GM23248 (cell line): ENCODE measurements around the gene TLE1. TPM values are rescaled to one million over a fixed set of nuclear protein-coding genes. Genes with fewer than 3 reads are reported as not detected.
"Not testable (repeated sequence)": the region's sequence is repeated elsewhere in the genome, so short reads cannot be mapped to it uniquely, and the experiment has no call there.

ENCODE experiments used
- DNase-seq: peaks from one replicate; pipeline ENCODE4 v3.0.0-alpha.2; 2015
- H2AFZ ChIP-seq: fragments of 200-600 bp; sonication (generic); 2 replicates; pipeline ENCODE4 v1.6.1; 2016; ENCODE audit warnings: antibody characterized with exemption
- H3F3A ChIP-seq: fragments of 200-600 bp; sonication (generic); 2 replicates; pipeline ENCODE4 v1.6.1; 2016; ENCODE audit warnings: mild to moderate bottlenecking, antibody characterized with exemption, mixed run types; ENCODE audit not compliant: insufficient read depth
- H3K27ac ChIP-seq: fragments of 200-600 bp; sonication (generic); 2 replicates; pipeline ENCODE4 v1.5.1; 2016; ENCODE audit warnings: mild to moderate bottlenecking
- H3K27me3 ChIP-seq: fragments of 200-600 bp; sonication (generic); replicated peaks from 2 replicates; pipeline ENCODE4 v1.6.1; 2016; ENCODE audit warnings: mild to moderate bottlenecking; ENCODE audit not compliant: insufficient read depth
- H3K36me3 ChIP-seq: fragments of 200-600 bp; sonication (generic); 2 replicates; pipeline ENCODE4 v1.6.1; 2016; ENCODE audit warnings: low read depth, mild to moderate bottlenecking
- H3K4me1 ChIP-seq: fragments of 200-600 bp; sonication (generic); 2 replicates; pipeline ENCODE4 v1.6.1; 2016; ENCODE audit warnings: mild to moderate bottlenecking; ENCODE audit not compliant: insufficient read depth
- H3K4me2 ChIP-seq: fragments of 200-600 bp; sonication (generic); one replicate; pipeline ENCODE4 v1.6.1; 2016; ENCODE audit warnings: mild to moderate bottlenecking; ENCODE audit not compliant: unreplicated experiment
- H3K4me3 ChIP-seq: fragments of 200-600 bp; sonication (generic); 2 replicates; pipeline ENCODE4 v1.5.1; 2016; ENCODE audit warnings: mild to moderate bottlenecking
- H3K79me2 ChIP-seq: fragments of 200-600 bp; sonication (generic); 2 replicates; pipeline ENCODE4 v1.6.1; 2016; ENCODE audit warnings: mild to moderate bottlenecking; ENCODE audit not compliant: insufficient read depth
- H3K9ac ChIP-seq: fragments of 200-600 bp; sonication (generic); 2 replicates; pipeline ENCODE4 v1.6.1; 2016; ENCODE audit warnings: mild to moderate bottlenecking
- H3K9me2 ChIP-seq: fragments of 200-600 bp; sonication (generic); 2 replicates; pipeline ENCODE4 v1.6.1; 2016; ENCODE audit warnings: mixed run types, mild to moderate bottlenecking, moderate library complexity; ENCODE audit not compliant: insufficient read depth
- H3K9me3 ChIP-seq: fragments of 200-600 bp; sonication (generic); one replicate; pipeline ENCODE4 v1.6.1; 2017; ENCODE audit warnings: low read depth
- H4K20me1 ChIP-seq: fragments of 200-600 bp; sonication (generic); 2 replicates; pipeline ENCODE4 v1.6.0; 2016; ENCODE audit not compliant: insufficient read depth
- EZH2 ChIP-seq: fragments of 200-600 bp; sonication (generic); IDR thresholded peaks from 2 replicates; pipeline ENCODE4 v1.6.1; 2018; ENCODE audit warnings: antibody characterized with exemption, mild to moderate bottlenecking; ENCODE audit not compliant: insufficient read depth, poor library complexity, severe bottlenecking
- EZH2phosphoT487 ChIP-seq: fragments of 200-600 bp; sonication (generic); IDR thresholded peaks from 2 replicates; pipeline ENCODE4 v1.6.1; 2018; ENCODE audit warnings: antibody characterized with exemption, moderate library complexity, mild to moderate bottlenecking, low read depth; ENCODE audit not compliant: insufficient read depth
- WGBS, 2 experiments: methylation state at CpG; one replicate each; pipeline ENCODE4 v1.1.6; 2015 to 2017; ENCODE audit warnings: low lambda C conversion rate in 2 of 2, low coverage in 1 of 2; ENCODE audit errors: missing lambda C conversion rate in 2 of 2; 5-methylcytosine and 5-hydroxymethylcytosine counted together
- in situ Hi-C: fragments of 300-500 bp; cut with MboI; formaldehyde crosslinking; loops from 2 replicates; pipeline ENCODE4 v1.15.0; 2020
- polyA plus RNA-seq: library from polyadenylated mRNA; unstranded; fragments of >200 nt; fragmentation: Nextera tagmentation; extraction: Ambion mirVana; gene quantifications from 2 replicates; pipeline ENCODE4 v1.2.1, GENCODE V29; 2016
- total RNA-seq: library from RNA; depleted of rRNA; stranded (reverse); fragments of >200 nt; shearing (Covaris generic); gene quantifications from 2 replicates; pipeline ENCODE4 v1.2.3, GENCODE V29; 2014; rRNA removed

Gene TLE1
- total RNA-seq (14.4 and 16.7 TPM in 2 replicates), polyA plus RNA-seq (6.4 TPM in 2 replicates)

DNA sequence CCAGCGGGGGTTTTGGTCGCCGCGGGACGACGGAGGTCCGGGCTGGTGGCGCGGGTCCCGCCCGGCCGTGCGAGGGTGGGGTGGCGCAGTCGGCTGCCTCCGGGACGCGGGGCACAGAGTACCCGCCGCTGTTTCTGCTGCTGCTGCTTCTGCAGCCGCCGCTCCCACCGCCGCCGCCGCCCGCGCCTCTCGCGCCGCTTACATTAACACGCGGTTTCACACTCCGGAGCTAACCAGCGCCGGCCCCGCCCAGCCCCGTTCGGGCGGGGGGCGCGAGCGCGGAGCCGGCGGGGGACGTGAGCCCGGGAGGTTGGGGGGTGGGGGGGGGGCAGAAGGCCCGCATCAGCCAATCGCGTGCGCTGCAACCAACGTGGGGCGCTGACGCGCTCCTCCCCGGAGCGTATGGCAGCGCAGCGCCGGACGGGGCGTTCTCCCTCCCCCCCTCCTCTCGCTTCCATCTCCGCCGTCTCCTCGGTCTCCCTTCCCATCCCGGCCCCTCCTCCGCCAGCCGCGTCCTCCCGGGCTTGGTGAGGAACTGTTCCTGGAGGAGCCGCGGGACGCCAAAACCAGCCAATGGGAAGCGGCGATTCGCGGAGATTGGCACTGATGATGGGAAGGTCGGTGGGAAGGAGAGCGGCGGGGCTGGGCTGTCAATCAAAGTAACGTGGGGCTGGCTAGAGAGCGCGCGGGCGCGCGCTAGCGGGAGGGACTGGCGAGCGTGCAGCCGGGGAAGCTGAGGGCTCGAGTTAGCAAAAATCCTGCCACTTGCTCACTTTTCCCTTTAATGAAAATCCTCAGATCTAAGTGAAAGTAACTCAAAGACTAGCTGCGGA lies at the start of gene TLE1:
Gene TLE1 (minus strand): TSS at position 205 of the 833 bp plus-strand sequence. CDS start 1,307 bp downstream, outside the sequence.
- peaks cover 7% of the 10 kb centered on the region; the same call in 1 of the 2 replicates for H3F3A ChIP-seq
- H3K4me1 ChIP-seq, result peaks cover 23% of the 10 kb centered on the region
- H3K27me3 ChIP-seq, result peaks cover 20% of the 10 kb centered on the region
- H4K20me1 ChIP-seq, result no peaks in the 10 kb centered on the region
- no peaks in the 10 kb centered on the region for H3K36me3 ChIP-seq
- no peaks in the 10 kb centered on the region for H3K9me2 ChIP-seq
- WGBS, 2 experiments, result 1% methylated on average over 53 to 70 of the region's 95 CpGs
- peak within 1 kb of the TSS; percentile 78 for H2AFZ ChIP-seq
- peak within 1 kb of the TSS; percentile 65 for H3K9ac ChIP-seq
- in situ Hi-C loops, result loop anchor here (10.0 kb wide), 1 partner anchor 155 kb away; no protein-coding TSS in a partner anchor
- peaks cover 29% of the 10 kb centered on the region for H3K79me2 ChIP-seq
- peak within 1 kb of the TSS; percentile 93 for H3K4me2 ChIP-seq
- H3K4me3 ChIP-seq, result peak within 1 kb of the TSS; percentile 90
- H3K27ac ChIP-seq, result peak within 1 kb of the TSS; percentile 46
- peak; percentile 98 for DNase-seq
- TF ChIP-seq EZH2, result no peak
- TF ChIP-seq EZH2phosphoT487, result no peak
- no peaks in the 10 kb centered on the region for H3K9me3 ChIP-seq

GRCh38 chr9:81737871-81738507 lies 48.6 kb upstream of the TLE1 start:
- Histone ChIP-seq H3K4me2 (peak overlapping the region; percentile 63), H3F3A (peaks cover 15% of the 10 kb centered on the region), H3K4me1 (peaks cover 14% of the 10 kb centered on the region), H2AFZ (peak overlapping the region; percentile 2; the same call in 1 of the 2 replicates), H3K79me2 (no peaks in the 10 kb centered on the region), H3K27me3 (no peaks in the 10 kb centered on the region; the same call in 1 of the 2 replicates), H3K27ac (peak overlapping the region; percentile 62), H3K9ac (no peak overlapping the region; the same call in 1 of the 2 replicates), H3K36me3 (no peaks in the 10 kb centered on the region), H3K9me3 (no peaks in the 10 kb centered on the region), H4K20me1 (no peaks in the 10 kb centered on the region), H3K4me3 (peak overlapping the region; percentile 27; the same call in 1 of the 2 replicates), H3K9me2 (no peaks in the 10 kb centered on the region; the same call in 1 of the 2 replicates)
- DNase-seq, result peak; percentile 96
- in situ Hi-C loops, result no loop called here
- TF ChIP-seq EZH2 (no peak), EZH2phosphoT487 (peak; percentile 97)
- 0 to 1% methylated on average over 6 of the region's 6 CpGs for WGBS, 2 experiments

DNA sequence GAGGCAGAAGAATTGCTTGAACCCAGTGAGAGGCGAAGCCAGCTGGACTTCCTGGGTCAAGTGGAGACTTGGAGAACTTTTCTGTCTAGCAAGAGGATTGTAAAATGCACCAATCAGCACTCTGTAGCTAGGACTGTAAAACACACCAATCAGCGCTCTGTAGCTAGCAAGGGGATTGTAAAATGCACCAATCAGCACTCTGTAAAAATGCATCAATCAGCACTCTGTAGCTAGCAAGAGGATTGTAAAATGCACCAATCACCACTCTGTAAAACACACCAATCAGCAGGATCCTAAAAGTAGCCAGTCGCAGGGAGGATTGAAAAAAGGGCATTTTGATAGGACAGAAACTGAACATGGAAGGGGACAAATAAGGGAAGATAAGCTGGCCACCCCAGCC lies 41.2 kb upstream of the TLE1 start:
- H3K27me3 ChIP-seq, H3K9ac ChIP-seq, H3K4me3 ChIP-seq, DNase-seq, H3K9me3 ChIP-seq, H3K79me2 ChIP-seq, H3K36me3 ChIP-seq, H2AFZ ChIP-seq, H3K4me2 ChIP-seq, H3K4me1 ChIP-seq, H3K27ac ChIP-seq, H3K9me2 ChIP-seq, in situ Hi-C loops, H3F3A ChIP-seq, H4K20me1 ChIP-seq: not testable (repeated sequence)
- WGBS, 2 experiments, result 64 to 68% methylated on average over 3 of the region's 3 CpGs

DNA sequence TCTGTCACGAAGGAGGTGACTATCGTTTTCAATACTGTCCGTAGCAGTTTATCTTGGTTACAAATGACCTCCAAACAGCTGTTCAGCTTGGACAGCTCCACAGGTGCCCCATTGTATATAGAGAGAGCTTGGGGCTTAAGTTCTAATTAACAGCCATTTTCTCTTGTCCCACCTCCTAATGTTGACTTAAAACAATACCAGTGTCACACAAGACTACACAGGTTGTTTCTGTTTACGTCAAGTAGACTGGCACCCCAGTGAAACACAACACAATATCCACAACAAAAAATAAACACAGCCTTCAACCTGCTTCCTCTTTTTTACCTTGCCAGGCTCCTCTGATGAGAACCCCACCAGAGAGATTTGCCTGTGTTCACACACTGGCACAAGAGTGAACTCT lies 39.8 kb upstream of the TLE1 start:
- no peaks in the 10 kb centered on the region for H3K36me3 ChIP-seq
- no peak overlapping the region for H3K4me2 ChIP-seq
- H3K27me3 ChIP-seq, result 0 out of 2 replicates have a peak, but pooled peaks cover 4% of the 10 kb centered on the region
- H3F3A ChIP-seq, result no peaks in the 10 kb centered on the region
- in situ Hi-C loops, result no loop called here
- no peaks in the 10 kb centered on the region for H3K79me2 ChIP-seq
- no peaks in the 10 kb centered on the region for H4K20me1 ChIP-seq
- H3K4me1 ChIP-seq, result no peaks in the 10 kb centered on the region
- H3K27ac ChIP-seq, result no peak overlapping the region
- no peak for TF ChIP-seq EZH2
- H2AFZ ChIP-seq, result no peak overlapping the region
- no peaks in the 10 kb centered on the region for H3K9me2 ChIP-seq
- no peak for DNase-seq
- H3K9ac ChIP-seq, result no peak overlapping the region
- WGBS, 2 experiments, result 73 to 82% methylated on average over 4 of the region's 4 CpGs
- H3K4me3 ChIP-seq, result no peak overlapping the region
- no peaks in the 10 kb centered on the region for H3K9me3 ChIP-seq
